Stimulated activated CD8-positive, alpha-beta memory T cell treated with anti-CD3 and anti-CD28 coated beads, Interleukin-12 subunit alpha, Interleukin-12 subunit beta, amount 100 ng/mL, for 24 hours (primary cell): Measurements from ENCODE around the gene SIPA1L3.
"Not testable (repeated sequence)": the region's sequence is repeated elsewhere in the genome, so short reads cannot be mapped to it uniquely, and the experiment has no call there.

Experiments
- DNase-seq: peaks from one replicate; pipeline ENCODE4 v3.0.0-alpha.2; 2020; ENCODE audit errors: extremely low read depth

Gene SIPA1L3

DNA sequence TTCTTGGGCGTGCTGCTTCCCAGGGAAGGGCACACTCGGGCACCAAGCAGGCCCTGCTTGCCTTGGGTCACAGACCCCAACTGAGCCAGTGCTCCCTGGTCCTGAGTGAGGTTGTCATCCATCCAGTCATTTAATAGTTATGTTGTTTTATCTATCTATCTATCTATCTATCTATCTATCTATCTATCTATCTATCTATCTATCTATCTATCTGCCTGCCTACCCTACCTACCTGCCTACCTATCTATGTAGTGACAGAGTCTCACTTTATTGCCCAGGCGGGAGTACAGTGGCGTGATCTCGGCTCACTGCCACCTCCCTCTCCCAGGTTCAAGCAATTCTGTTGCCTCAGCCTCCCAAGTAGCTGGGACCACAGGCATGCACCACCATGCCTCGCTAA is 164.0 kb downstream of the SIPA1L3 start:
- DNase-seq, result not testable (repeated sequence)

DNA sequence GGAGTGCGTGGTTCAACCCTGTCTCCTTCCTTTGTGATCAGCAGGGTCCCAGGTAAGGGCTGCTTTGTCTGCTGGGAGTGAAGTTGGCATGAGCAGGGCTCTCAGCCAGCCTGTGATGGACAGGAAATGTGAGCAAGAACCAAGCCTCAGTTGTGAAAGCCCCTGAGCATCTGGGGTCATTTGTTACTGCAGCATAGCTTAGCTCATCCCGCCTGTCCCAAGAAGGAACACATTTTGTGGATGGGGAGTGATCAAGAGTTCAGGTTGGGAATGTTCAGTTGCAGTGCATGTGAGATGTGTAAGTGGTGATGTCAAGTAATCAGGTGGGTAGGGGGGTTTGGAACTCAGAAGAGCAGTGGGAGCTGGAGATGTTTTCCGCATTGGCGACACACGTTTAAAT is 164.6 kb downstream of the SIPA1L3 start:
- no peak for DNase-seq

DNA sequence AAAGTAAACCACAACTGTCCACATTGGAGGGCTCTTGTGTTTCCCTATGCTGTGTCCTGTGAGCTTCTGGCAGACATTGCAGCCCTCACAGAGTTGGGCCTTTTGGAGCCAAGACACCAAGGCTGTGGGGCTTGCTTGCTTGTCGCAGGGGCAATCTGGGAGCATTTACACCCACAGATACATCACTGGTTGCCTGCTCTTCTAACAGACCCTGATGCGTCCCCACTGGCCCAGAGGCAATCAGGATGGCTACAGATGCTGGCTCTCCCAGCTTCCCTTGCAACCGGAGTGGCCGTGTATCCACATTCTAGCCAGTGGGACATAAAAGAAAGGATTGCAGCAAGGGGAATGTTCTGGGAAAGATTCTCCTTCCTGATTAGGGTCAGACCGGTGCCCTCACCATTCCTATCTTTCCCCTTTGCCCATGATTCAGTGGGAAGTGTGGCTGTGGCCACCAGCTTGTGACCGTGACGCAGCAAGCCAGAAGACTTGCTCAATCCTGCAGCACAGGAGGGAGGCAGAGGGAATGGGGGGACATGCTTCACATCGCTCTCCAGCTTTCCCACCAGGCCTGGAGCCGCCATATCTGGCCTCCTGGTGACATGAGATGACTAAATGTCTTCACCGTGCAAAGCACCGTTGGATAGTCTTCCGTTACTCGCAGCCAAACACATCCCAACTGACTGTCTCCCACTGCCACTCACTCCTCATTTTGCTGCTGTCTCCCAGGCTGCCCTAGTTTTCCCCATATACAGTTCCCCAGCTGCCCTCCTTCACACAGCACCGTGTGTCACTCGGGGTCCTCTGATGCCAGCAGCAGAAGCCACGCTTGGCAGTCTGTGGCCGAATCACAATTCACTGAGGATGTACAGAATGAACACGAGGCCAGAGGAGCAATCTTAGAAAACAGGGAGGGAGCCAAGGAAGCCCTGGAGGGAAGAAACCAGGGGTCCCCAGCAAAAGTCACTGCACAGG is 166.1 kb downstream of the SIPA1L3 start:
- no peak for DNase-seq

DNA sequence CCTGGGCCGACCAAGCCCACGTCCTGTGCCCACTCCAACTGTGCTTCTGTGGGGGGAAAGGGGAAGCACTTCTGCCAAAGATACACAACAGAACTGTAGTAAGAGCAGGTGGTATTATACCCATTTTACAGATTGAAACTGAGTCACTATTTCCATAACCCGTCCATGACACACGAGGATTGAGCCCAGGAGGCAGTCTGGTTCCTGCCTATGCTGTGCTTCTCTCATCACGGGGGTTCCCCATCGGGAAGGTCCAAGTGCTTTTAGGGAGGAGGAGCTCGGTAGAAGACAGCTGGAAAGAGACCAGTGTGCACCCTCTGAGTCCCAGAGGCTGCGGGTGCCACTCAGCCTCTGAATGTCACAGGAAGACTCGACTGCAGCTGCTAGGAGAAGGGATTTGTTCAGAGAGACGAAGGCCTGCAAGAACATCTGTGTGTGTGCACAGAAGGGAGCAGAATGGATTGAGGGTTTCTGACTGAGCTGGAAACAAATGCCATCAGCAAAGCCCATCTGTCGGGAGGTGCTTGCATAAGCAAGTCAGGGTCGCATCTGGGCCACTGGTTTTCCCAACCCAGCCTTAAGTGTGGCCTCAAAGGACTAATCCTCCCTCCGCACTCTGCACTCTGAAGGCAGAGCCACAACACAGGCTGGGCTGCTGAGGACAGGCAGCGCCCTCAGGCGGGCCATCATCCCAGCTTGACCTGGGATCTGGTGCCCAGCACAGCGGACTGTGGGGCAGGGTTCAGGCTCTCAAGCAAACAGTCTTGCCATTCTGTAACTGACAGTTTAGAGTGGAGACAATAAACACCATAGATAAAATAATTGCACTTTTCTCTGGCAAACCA is 167.1 kb downstream of the SIPA1L3 start:
- no peak for DNase-seq

DNA sequence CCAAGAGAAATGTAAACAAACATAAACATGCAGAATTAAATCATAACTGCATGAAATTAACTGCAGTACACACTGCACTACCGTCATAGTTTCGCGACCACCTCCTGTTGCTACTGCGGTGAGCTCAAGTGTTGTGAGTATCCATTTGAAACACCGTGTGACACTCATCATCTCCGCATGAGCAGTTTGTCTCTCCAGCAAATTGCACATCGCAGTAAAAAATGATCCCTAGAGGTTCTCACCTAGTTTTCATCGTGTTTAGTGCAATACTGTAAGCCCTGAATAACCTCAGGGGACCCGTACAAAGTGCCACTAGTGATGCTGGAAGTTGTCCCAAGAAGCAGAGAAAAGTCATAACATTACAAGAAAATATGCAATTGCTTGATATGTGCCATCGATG is 169.3 kb downstream of the SIPA1L3 start:
- no peak for DNase-seq

DNA sequence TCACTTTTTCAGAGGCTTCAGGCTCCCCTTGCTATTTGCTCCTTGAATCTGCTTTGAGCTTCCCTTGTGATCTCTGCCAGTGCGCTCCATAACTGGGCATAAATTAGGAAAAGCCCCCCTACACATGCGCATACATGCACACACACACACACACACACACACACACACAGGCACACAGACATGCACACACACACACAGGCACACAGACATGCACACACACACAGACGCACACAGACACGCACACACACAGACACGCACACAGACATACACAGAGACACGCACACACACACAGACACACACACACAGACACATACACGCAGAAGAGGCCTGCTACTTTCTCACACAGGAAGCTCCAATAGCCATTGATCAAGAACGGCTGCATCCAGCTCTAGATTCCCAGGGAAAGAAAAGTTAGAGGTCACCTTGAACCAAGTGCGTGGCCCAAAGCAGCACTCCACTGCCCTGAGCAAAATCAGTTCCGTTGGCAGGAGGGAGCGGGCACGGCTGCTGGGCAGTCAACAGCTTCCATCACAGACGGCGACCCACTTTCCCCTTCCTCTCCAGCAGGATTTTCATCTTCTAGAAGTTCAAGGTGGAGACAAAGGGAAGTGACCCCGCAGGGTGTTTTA is 171.4 kb downstream of the SIPA1L3 start:
- DNase-seq, result no peak

DNA sequence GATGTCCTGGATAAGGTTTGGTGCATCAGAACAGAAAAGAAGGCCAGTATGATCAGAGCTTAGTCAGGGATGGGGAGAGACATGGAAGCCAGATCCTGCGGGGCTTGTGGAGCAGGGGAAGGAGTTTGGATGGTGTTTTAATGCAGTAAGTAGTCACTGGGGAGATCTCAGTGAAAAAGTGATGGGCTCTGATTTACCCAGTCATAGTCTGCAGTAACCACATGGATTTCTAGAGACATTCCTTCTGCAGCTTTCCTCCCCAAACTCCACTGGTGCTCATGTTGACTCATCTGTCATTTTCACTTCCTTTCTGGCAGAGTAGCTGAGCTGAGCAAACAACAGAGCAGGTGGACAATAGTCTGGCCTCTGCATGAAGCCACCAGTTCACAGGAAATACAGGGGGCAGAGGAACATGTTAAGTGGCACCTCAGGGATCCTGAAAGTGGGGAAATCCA is 172.9 kb downstream of the SIPA1L3 start:
- no peak for DNase-seq

DNA sequence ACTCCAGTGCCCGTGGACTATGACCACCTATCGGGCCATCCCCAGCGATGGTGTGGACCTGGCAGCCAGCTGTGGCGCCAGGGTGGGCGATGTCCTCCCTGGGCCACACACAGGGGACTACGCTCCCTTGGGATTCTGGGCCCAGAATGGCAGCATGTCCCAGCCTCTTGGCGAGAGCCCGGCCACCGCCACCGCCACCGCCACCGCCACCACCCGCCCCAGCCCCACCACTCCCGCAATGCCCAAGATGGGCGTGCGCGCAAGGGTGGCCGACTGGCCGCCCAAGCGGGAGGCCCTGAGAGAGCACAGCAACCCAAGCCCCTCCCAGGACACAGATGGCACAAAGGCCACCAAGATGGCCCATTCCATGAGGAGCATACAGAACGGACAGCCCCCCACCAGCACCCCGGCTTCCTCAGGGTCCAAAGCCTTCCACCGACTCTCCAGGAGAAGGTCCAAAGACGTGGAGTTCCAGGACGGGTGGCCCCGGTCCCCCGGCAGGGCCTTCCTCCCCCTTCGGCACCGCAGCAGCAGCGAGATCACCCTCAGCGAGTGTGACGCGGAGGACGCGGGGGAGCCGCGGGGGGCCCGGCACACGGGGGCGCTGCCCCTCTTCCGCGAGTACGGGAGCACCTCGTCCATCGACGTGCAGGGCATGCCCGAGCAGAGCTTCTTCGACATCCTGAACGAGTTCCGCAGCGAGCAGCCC is 174.7 kb downstream of the SIPA1L3 start:
- no peak for DNase-seq

DNA sequence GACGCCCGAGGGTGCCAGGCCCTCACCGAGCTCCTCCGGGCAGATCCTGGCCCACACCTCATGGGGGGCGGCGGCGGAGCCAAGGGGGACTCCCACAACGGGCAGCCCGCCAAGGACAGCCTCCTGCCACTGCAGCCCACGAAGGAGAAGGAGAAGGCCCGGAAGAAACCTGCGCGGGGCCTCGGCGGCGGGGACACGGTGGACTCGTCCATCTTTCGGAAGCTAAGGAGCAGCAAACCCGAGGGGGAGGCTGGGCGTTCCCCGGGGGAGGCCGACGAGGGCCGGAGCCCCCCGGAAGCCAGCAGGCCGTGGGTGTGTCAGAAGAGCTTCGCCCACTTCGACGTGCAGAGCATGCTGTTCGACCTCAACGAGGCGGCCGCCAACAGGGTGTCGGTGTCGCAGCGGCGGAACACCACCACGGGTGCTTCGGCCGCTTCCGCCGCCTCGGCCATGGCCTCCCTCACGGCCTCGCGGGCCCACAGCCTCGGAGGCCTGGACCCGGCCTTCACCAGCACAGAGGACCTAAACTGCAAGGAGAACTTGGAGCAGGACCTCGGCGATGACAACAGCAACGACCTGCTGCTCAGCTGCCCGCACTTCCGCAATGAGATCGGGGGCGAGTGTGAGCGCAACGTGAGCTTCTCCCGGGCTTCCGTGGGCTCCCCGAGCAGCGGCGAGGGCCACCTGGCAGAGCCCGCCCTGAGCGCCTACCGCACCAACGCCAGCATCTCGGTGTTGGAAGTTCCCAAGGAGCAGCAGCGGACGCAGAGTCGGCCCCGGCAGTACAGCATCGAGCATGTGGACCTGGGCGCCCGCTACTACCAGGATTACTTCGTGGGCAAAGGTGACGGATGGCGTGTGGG is 175.5 kb downstream of the SIPA1L3 start:
- DNase-seq, result no peak

DNA sequence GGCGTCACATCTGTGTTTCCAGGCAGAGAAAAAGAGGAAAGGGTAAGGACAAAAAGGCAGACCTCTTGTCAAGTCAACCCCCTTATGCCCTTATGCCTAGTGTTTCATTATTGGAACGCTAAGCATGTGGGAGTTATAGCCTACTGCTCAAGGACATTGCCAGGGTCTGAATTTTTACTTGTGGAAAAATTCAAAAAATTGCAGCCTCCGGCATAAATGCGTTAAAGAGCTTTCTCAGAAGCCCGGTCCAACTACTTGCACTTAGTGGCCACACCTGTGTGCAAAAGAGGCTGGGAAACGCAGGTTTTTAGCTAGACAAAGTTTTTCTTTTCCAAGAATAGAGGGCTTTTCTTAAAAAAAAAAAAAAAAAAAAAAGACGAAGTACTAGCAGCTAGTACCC is 177.2 kb downstream of the SIPA1L3 start:
- DNase-seq, result no peak

DNA sequence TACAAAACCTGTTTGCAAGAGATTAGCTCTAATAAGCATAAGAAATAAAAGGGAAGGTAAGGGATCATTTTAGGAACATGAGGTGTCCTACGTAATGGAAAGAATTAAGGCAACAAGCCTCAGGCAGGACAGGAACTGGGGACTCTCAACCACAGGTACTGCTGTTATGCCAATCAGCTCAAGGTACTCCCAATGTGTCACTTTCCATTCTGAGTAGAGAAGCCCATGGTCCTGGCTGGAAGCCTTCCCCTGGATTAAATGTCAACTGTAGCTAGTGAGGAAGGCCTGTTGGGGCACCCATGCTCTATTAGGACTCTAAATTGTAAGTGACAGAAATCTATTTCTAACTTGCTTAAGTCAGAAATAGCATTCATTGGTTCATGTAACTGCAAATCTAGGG is 182.4 kb downstream of the SIPA1L3 start:
- DNase-seq, result no peak

DNA sequence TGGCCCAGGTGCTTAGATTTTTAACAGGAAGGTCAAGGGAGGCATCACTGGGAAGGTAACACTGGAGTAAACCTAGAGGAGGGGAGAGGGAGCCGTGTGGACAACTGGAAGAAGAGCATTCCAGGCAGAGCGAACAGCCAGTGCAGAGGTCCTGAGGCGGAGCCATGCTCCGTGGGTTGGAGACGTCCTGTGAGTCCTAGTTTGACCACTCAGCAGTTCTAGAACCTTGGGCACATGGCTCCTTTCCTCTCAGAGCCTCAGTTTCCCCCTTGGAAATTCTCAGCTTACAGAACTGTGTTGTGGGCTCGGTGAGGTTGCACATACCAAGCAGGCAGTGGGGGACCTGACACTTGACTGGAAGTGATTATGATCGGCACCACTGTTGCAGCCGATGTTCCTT is 186.1 kb downstream of the SIPA1L3 start:
- no peak for DNase-seq

DNA sequence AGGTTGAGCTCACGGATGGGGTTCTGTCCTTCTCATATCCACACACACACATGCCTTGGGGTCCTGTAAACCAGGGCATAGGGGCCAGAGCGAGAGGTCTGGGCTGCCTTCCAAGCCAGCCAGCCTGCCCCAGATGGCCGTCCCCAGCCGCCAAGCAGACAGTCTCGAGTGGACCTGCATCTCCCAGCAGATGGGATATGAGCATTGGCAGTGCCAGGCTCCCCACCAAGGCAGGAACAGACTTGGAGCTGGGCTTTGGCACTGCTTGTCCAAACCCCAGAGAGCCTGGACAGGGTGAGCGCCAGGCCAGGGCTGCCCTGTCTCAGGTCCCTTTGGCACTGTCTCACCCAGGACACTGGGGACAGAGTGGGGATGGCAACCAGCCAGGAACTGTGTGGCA is 186.6 kb downstream of the SIPA1L3 start:
- DNase-seq, result no peak

DNA sequence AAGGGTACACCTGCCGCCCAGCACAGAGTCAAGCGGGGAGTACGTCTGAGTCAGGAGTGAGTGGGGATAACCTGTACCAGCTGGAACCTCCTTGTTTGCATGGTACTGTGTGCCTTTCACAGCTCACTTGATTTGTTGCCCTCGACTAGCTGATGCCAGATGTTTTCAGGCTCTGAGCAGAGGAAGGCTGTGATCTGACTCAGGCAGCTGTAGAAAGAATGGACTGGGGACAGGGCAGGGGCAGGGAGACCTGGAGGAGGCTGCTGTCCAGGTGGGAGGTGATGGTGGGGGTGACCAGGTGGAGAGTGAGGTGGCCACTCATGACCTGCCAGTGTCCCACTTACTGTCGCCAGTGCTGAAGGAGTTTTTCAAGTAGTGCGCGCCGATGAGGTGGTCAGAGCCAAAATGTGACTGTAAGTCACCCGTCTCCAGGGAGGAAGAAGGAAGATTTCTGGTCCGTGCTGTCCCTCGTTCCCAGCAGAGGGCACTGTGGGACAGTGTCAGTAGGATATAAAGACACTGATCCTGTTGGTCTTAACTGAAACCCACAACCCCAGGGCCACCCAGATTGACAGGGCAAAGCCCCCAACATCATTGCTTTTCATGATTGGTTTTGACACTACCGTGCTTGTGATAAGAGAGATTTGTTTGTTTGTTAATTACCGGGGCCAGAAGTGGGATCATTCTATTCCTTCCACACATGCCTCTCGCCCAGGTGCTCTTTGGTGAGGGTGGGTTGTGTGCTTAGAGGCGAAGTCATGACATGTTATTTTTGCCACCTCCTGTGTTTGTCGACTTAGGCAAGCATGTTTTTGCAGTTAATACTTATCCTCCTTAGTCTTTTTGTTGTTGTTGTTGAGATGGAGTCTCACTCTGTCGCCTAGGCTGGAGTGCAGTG is 188.7 kb downstream of the SIPA1L3 start:
- DNase-seq, result no peak

DNA sequence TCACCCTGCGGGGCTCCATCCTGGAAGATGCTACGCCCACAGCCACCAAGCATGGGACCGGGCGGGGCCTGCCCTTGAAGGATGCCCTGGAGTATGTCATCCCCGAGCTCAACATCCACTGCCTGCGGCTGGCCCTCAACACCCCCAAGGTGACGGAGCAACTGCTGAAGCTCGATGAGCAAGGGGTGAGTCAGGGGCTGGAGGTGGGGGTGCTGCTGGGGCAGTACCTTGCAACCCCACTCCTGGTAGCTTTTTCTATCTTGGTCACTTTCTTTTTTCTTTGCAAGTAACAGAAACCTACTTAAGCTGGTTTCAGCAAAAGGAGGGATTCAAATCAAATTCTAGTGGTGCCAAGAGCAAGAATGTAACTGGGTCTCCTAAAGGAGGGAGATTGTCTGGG is 193.0 kb downstream of the SIPA1L3 start:
- DNase-seq, result no peak

DNA sequence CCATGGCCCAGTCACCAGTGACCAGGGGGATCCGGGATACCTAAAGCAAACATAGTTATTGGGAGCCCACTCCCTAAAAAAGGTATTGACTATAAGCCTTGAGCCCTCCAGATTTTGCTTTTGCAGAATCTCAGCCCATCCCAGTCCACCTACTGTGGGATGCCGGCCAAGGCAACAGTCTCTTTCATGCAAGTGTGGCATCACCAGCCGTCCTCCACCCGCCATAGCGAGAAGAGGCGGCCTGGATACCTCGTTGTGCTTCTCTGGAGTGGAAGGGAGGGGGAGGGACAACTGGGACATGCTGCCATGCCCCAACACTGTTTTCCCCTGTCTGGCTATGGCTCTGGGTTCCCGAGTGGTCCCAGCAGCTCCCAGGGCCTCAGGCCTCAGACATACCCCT is 193.6 kb downstream of the SIPA1L3 start:
- no peak for DNase-seq

DNA sequence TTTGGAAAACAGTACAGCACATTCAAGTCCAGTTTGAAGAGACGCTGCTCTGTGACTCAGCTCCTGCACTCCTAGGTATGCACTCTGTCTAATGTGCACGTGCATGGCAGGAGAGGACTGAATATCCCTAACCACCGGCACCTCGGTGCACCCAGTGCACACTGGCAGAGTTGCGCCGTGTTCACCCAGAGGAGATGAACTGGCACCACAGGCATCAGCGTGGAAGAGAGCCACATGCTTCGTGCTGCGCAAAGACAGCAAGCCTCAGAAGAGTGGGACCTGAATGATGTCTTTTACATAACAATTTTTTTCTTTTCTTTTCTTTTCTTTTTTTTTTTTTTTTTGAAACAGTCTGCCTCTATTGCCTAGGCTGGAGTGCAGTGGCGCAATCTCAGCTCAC is 194.7 kb downstream of the SIPA1L3 start:
- no peak for DNase-seq

DNA sequence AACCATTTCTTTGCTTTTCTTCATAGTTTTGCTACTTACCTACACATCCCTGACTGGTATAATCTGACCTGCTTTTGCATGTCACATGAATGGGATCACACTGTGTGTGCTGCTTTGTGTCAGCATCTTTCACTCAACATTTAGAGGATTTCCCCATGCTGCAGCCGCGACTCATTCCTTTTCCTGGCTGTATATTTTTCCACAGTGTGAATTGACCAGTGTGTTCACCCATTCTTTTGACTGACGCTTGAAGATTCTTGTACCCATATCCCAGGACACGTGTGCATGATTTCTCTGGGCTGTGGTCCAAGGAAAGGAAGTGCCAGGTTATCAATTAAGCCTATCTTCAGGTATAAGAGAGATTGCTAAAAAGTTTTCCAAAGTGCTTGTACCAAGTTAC is 198.6 kb downstream of the SIPA1L3 start:
- DNase-seq, result no peak

DNA sequence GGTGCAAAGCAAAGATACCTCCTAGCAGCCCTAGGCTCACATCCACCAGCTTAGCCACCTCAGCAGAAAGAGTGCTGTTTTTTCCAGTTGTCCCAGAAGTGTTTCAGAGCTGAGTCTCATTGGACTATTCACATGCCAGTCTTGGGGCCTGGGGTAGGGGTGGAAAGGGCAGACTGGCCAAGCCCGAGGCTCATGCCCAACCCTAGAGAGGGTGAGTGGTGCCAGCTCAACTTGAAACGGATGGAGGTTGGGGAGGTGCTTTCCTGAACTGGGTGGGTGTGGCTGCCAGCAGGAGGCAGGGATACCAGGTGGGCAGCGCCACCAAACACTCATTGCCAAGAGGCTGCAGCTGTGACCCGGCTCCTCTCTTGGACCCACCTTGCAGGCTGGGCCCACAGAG is 200.1 kb downstream of the SIPA1L3 start:
- DNase-seq, result no peak

DNA sequence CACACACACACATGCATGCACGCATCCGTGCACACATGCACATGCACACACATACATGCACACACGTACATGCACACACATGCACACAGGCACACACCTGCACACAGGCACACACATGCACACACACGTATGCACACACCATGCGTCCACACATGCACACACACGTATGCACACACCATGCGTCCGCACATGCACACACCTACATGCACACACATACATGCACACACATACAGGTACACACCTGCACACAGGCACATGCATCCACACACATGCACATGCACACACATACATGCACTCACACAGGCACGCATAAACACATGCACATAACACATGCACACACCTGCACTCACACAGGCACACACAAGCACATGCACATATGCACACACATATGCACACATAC is 204.9 kb downstream of the SIPA1L3 start:
- no peak for DNase-seq
